Activated CD8-positive, alpha-beta T cell treated with anti-CD3 and anti-CD28 coated beads, Interleukin-2, amount 10 ng/mL, durations not matched to agents 7 days and 5 days (primary cell): ENCODE measurements around the gene GOLGA5. TPM values are rescaled to one million over a fixed set of nuclear protein-coding genes. Genes with fewer than 3 reads are reported as not detected.

Experiments used
- ATAC-seq: fragments of 150-1000 bp; cut with Tn5 transposase; one replicate; pipeline ENCODE4 v1.10.0; 2021; ENCODE audit warnings: moderate library complexity
- CTCF ChIA-PET: fragments of 350-600 bp; sonication (Branson Sonifier 250); formaldehyde crosslinking; loops from one replicate; lab custom pipeline; 2021; ENCODE audit warnings: antibody characterized with exemption; lab: Charles Lee
- POLR2A ChIA-PET: fragments of 350-600 bp; sonication (Branson Sonifier 250); formaldehyde crosslinking; loops from one replicate; lab custom pipeline; 2021; ENCODE audit warnings: antibody characterized with exemption; lab: Charles Lee
- DNase-seq: peaks from one replicate; pipeline ENCODE4 v3.0.0-alpha.2; 2020
- H3K27ac Mint-ChIP-seq: one replicate; pipeline ENCODE4 v1.8.0; 2021; ENCODE audit warnings: mild to moderate bottlenecking, mixed read lengths
- H3K27me3 Mint-ChIP-seq: one replicate; pipeline ENCODE4 v1.8.0; 2021; ENCODE audit warnings: low read depth, mixed read lengths
- H3K36me3 Mint-ChIP-seq: one replicate; pipeline ENCODE4 v1.8.0; 2021; ENCODE audit warnings: low read depth, mixed read lengths
- H3K4me1 Mint-ChIP-seq: one replicate; pipeline ENCODE4 v1.8.0; 2021; ENCODE audit warnings: low read depth, mixed read lengths
- H3K4me3 Mint-ChIP-seq: one replicate; pipeline ENCODE4 v1.8.0; 2021; ENCODE audit warnings: mild to moderate bottlenecking, mixed read lengths
- H3K9me3 Mint-ChIP-seq: one replicate; pipeline ENCODE4 v1.8.0; 2022; ENCODE audit warnings: mixed read lengths; ENCODE audit not compliant: insufficient read depth
- total RNA-seq, 2 experiments: library from RNA; stranded (reverse); gene quantifications; one replicate each; pipeline ENCODE4 v1.2.3, GENCODE V29; 2021

Gene GOLGA5
- total RNA-seq, 2 experiments from 2014 or later, result 15.8 to 16.1 TPM

- Mint-ChIP-seq H3K4me1 (no peaks in the 10 kb centered on the region), H3K36me3 (no peaks in the 10 kb centered on the region), H3K9me3 (no peaks in the 10 kb centered on the region), H3K4me3 (no peak overlapping the region), H3K27ac (no peak overlapping the region), H3K27me3 (peaks cover 28% of the 10 kb centered on the region)
- ATAC-seq, result no peak
- POLR2A ChIA-PET, result no interaction called here
- CTCF ChIA-PET, result no interaction called here
- DNase-seq, result no peak
Observed at GRCh38 chr14:92886337-92886736, 92.2 kb downstream of the GOLGA5 start.

GRCh38 chr14:92887157-92887556 is 93.1 kb downstream of the GOLGA5 start:
- H3K4me1 Mint-ChIP-seq, result no peaks in the 10 kb centered on the region
- no peak overlapping the region for H3K27ac Mint-ChIP-seq
- H3K9me3 Mint-ChIP-seq, result no peaks in the 10 kb centered on the region
- DNase-seq (no peak), ATAC-seq (no peak)
- no peaks in the 10 kb centered on the region for H3K36me3 Mint-ChIP-seq
- ChIA-PET CTCF (no interaction called here), POLR2A (no interaction called here)
- H3K27me3 Mint-ChIP-seq, result peaks cover 23% of the 10 kb centered on the region
- no peak overlapping the region for H3K4me3 Mint-ChIP-seq

GRCh38 chr14:92888896-92889295 is 94.8 kb downstream of the GOLGA5 start:
- DNase-seq (no peak), ATAC-seq (no peak)
- H3K9me3 Mint-ChIP-seq, result peaks cover 9% of the 10 kb centered on the region
- ChIA-PET CTCF (no interaction called here), POLR2A (no interaction called here)
- H3K27ac Mint-ChIP-seq, result no peak overlapping the region
- no peak overlapping the region for H3K4me3 Mint-ChIP-seq
- H3K27me3 Mint-ChIP-seq, result peaks cover 25% of the 10 kb centered on the region
- H3K4me1 Mint-ChIP-seq, result no peaks in the 10 kb centered on the region
- H3K36me3 Mint-ChIP-seq, result no peaks in the 10 kb centered on the region

Other genes starting within 250 kb of the GOLGA5 start
- under 1 TPM; 0.73 to 0.76 TPM for gene LGMN, start 45.7 kb upstream of the GOLGA5 start, total RNA-seq
- gene CHGA, start 128.8 kb downstream of the GOLGA5 start, total RNA-seq, result not detected